Nasal cavity respiratory epithelium epithelial cell of viscerocranial mucosa (primary cell): ENCODE results near the gene ADAMTS12. TPM values are rescaled to one million over a fixed set of nuclear protein-coding genes. Genes with fewer than 3 reads are reported as not detected.

ENCODE experiments used
- total RNA-seq: library from RNA; depleted of rRNA; stranded (reverse); fragments of >200 nt; gene quantifications from 2 replicates; pipeline ENCODE4 v1.2.3, GENCODE V29; 2014

ADAMTS12 gene
- under 0.01 TPM in 1 of 2 replicates, not detected in the other for total RNA-seq

GRCh38 chr5:33891788-33892619 is at the start of gene ADAMTS12:
Gene ADAMTS12, minus strand, starts transcription at chr5:33891990. Its CDS starts 134 bp downstream, at chr5:33891856.

DNA sequence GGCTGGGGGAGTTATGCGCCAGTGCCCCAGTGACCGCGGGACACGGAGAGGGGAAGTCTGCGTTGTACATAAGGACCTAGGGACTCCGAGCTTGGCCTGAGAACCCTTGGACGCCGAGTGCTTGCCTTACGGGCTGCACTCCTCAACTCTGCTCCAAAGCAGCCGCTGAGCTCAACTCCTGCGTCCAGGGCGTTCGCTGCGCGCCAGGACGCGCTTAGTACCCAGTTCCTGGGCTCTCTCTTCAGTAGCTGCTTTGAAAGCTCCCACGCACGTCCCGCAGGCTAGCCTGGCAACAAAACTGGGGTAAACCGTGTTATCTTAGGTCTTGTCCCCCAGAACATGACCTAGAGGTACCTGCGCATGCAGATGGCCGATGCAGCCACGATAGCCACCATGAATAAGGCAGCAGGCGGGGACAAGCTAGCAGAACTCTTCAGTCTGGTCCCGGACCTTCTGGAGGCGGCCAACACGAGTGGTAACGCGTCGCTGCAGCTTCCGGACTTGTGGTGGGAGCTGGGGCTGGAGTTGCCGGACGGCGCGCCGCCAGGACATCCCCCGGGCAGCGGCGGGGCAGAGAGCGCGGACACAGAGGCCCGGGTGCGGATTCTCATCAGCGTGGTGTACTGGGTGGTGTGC is 44.7 kb upstream of the ADAMTS12 start, which contains the start of gene RXFP3:
Gene RXFP3, plus strand, starts transcription at position 6 of the 636 bp plus-strand sequence. Its CDS starts 355 bp downstream, at position 361.

Other genes starting within 250 kb of the ADAMTS12 start
- not detected in 2 replicates for gene RXFP3, start 44.4 kb upstream of the ADAMTS12 start, total RNA-seq
- gene SLC45A2, start 92.7 kb upstream of the ADAMTS12 start, total RNA-seq: 0.14 TPM in 1 of 2 replicates, not detected in the other
- 5.8 and 10.7 TPM in 2 replicates for gene AMACR, start 116.1 kb upstream of the ADAMTS12 start, total RNA-seq
- gene C1QTNF3, start 151.2 kb upstream of the ADAMTS12 start, total RNA-seq: 0.34 and 1.00 TPM in 2 replicates